Neuronal stem cell (in vitro differentiated cells): Measurements from ENCODE around the gene SYNDIG1.

ENCODE experiments used
- DNase-seq: peaks from one replicate; pipeline ENCODE4 v3.0.0-alpha.2; 2013; ENCODE audit warnings: low spot score
- H2AFZ ChIP-seq: one replicate; pipeline ENCODE4 v1.6.1; 2013; ENCODE audit warnings: mild to moderate bottlenecking, low read length, inconsistent platforms
- H2AK5ac ChIP-seq: 2 replicates; pipeline ENCODE4 v1.6.1; 2013; ENCODE audit warnings: low read depth, mild to moderate bottlenecking, inconsistent platforms, low read length, moderate library complexity, mixed read lengths
- H2BK120ac ChIP-seq: 2 replicates; pipeline ENCODE4 v1.6.1; 2013; ENCODE audit warnings: low read depth, mild to moderate bottlenecking, inconsistent platforms, low read length, moderate library complexity, mixed read lengths
- H2BK12ac ChIP-seq: one replicate; pipeline ENCODE4 v1.6.1; 2013; ENCODE audit warnings: low read length, inconsistent platforms
- H2BK15ac ChIP-seq: 2 replicates; pipeline ENCODE4 v1.6.1; 2013; ENCODE audit warnings: mild to moderate bottlenecking, low read length, inconsistent platforms, mixed read lengths
- H2BK5ac ChIP-seq: one replicate; pipeline ENCODE4 v1.6.1; 2013; ENCODE audit warnings: inconsistent platforms, mild to moderate bottlenecking, low read length, moderate library complexity
- H3K14ac ChIP-seq: one replicate; pipeline ENCODE4 v1.6.1; 2013; ENCODE audit warnings: low read length, inconsistent platforms
- H3K18ac ChIP-seq: 2 replicates; pipeline ENCODE4 v1.6.1; 2013; ENCODE audit warnings: low read length, inconsistent platforms
- H3K23ac ChIP-seq: 2 replicates; pipeline ENCODE4 v1.6.1; 2013; ENCODE audit warnings: low read depth, mild to moderate bottlenecking, mixed read lengths, low read length, inconsistent platforms; ENCODE audit not compliant: poor library complexity
- H3K27ac ChIP-seq: replicated peaks from 3 replicates; pipeline ENCODE4 v1.5.1; 2013; ENCODE audit warnings: low read length, inconsistent platforms
- H3K27me3 ChIP-seq, 3 experiments: 2 replicates each; pipeline ENCODE4 v1.6.1; 2013; ENCODE audit warnings: low read length in 3 of 3, mild to moderate bottlenecking in 2 of 3, inconsistent platforms in 1 of 3, low read depth in 1 of 3, mixed read lengths in 1 of 3, moderate library complexity in 1 of 3; ENCODE audit not compliant: control insufficient read depth in 3 of 3, insufficient read depth in 3 of 3
- H3K36me3 ChIP-seq, 2 donors: replicated peaks in 1 of 2; 2 replicates each; pipeline ENCODE4 v1.6.1; 2013; ENCODE audit warnings: low read length in 2 of 2; ENCODE audit not compliant: control insufficient read depth in 2 of 2, insufficient read depth in 2 of 2
- H3K4ac ChIP-seq: 2 replicates; pipeline ENCODE4 v1.6.1; 2013; ENCODE audit warnings: inconsistent platforms, mild to moderate bottlenecking, low read length, moderate library complexity
- H3K4me1 ChIP-seq, 2 donors: 1 replicate in 1 of 2; 2 replicates in 1 of 2; pipeline ENCODE4 v1.6.1; 2013; ENCODE audit warnings: low read length in 2 of 2, low read depth in 1 of 2; ENCODE audit not compliant: control insufficient read depth in 2 of 2, insufficient read depth in 1 of 2
- H3K4me2 ChIP-seq: one replicate; pipeline ENCODE4 v1.6.1; 2013; ENCODE audit warnings: mild to moderate bottlenecking, low read length, inconsistent platforms; ENCODE audit not compliant: insufficient read depth, poor library complexity, severe bottlenecking
- H3K4me3 ChIP-seq, 2 donors: 2 replicates each; pipeline ENCODE4 v1.5.1; 2013; ENCODE audit warnings: low read length in 2 of 2, mild to moderate bottlenecking in 2 of 2, inconsistent platforms in 1 of 2, moderate library complexity in 1 of 2
- H3K79me1 ChIP-seq: one replicate; pipeline ENCODE4 v1.6.1; 2013; ENCODE audit warnings: low read depth, mild to moderate bottlenecking, inconsistent platforms, low read length, moderate library complexity
- H3K9ac ChIP-seq: one replicate; pipeline ENCODE4 v1.6.1; 2013; ENCODE audit warnings: mild to moderate bottlenecking, low read depth, low read length, inconsistent platforms; ENCODE audit not compliant: poor library complexity
- H3K9me3 ChIP-seq, 2 donors: replicated peaks in 1 of 2; 2 replicates each; pipeline versions ENCODE3 to v1.6.1; 2013; ENCODE audit warnings: low read length in 2 of 2, mild to moderate bottlenecking in 2 of 2, inconsistent platforms in 1 of 2, low read depth in 1 of 2, mixed read lengths in 1 of 2, moderate library complexity in 1 of 2; ENCODE audit not compliant: control insufficient read depth in 2 of 2, insufficient read depth in 1 of 2
- H4K8ac ChIP-seq: one replicate; pipeline ENCODE4 v1.6.1; 2013; ENCODE audit warnings: low read depth, mild to moderate bottlenecking, inconsistent platforms, low read length, moderate library complexity
- H4K91ac ChIP-seq: one replicate; pipeline ENCODE4 v1.6.1; 2013; ENCODE audit warnings: low read length, low read depth, mild to moderate bottlenecking, inconsistent platforms; ENCODE audit not compliant: poor library complexity
- WGBS, 2 donors: extraction: QIAGEN DNeasy Blood & Tissue Kit; methylation state at CpG; one replicate each; pipeline ENCODE4 v1.1.7; 2013; ENCODE audit warnings: missing lambda C conversion rate in 2 of 2, mixed read lengths in 1 of 2; ENCODE audit not compliant: insufficient read length in 2 of 2, insufficient replicate concordance in 1 of 2; ENCODE audit errors: extremely low coverage in 2 of 2; 5-methylcytosine and 5-hydroxymethylcytosine counted together

Gene SYNDIG1

GRCh38 chr20:24422091-24422760 is 47.2 kb upstream of the SYNDIG1 start:
- no peak overlapping the region for H3K23ac ChIP-seq

GRCh38 chr20:24423390-24424313 is 45.8 kb upstream of the SYNDIG1 start:
- H3K23ac ChIP-seq = no peak overlapping the region
- H3K4me1 ChIP-seq = peaks cover 0 to 2% of the 10 kb centered on the region in 2 donors
- no peaks in the 10 kb centered on the region for H3K9me3 ChIP-seq
- no peak overlapping the region for H3K4me3 ChIP-seq
- no peak overlapping the region for H3K18ac ChIP-seq
- H2BK120ac ChIP-seq = no peak overlapping the region
- H2BK15ac ChIP-seq = no peak overlapping the region
- no peak overlapping the region for H3K27ac ChIP-seq
- no peak for DNase-seq
- H2BK12ac ChIP-seq = no peak overlapping the region
- H2AFZ ChIP-seq = no peak overlapping the region
- H3K36me3 ChIP-seq = no peaks in the 10 kb centered on the region
- no peak overlapping the region for H3K9ac ChIP-seq
- no CpG with 5 or more reads among the region's 11 CpGs for WGBS, 2 donors
- H4K8ac ChIP-seq = no peak overlapping the region
- H3K27me3 ChIP-seq = no peaks in the 10 kb centered on the region
- H3K4me2 ChIP-seq = no peak overlapping the region
- H3K79me1 ChIP-seq = no peaks in the 10 kb centered on the region
- no peak overlapping the region for H4K91ac ChIP-seq
- H3K4ac ChIP-seq = no peak overlapping the region
- H2AK5ac ChIP-seq = no peak overlapping the region
- no peak overlapping the region for H3K14ac ChIP-seq
- no peak overlapping the region for H2BK5ac ChIP-seq

More at GRCh38 chr20:24422091-24422760, 47.2 kb upstream of the SYNDIG1 start:
- Histone ChIP-seq H3K14ac (no peak overlapping the region), H2AFZ (no peak overlapping the region), H3K4me2 (no peak overlapping the region), H3K4me3 (no peak overlapping the region), H3K9me3 (no peaks in the 10 kb centered on the region), H3K18ac (no peak overlapping the region), H2BK12ac (peak overlapping the region; percentile 31), H3K27ac (no peak overlapping the region), H2BK120ac (no peak overlapping the region), H4K8ac (no peak overlapping the region), H3K79me1 (no peaks in the 10 kb centered on the region), H3K36me3 (no peaks in the 10 kb centered on the region), H4K91ac (no peak overlapping the region), H3K9ac (no peak overlapping the region), H3K27me3 (no peaks in the 10 kb centered on the region), H2BK15ac (peak overlapping the region; percentile 17), H3K4ac (no peak overlapping the region), H2AK5ac (no peak overlapping the region), H2BK5ac (no peak overlapping the region), H3K4me1 (peaks cover 0 to 2% of the 10 kb centered on the region in 2 donors)
- no peak for DNase-seq
- no CpG with 5 or more reads among the region's 14 CpGs for WGBS, 2 donors

DNA sequence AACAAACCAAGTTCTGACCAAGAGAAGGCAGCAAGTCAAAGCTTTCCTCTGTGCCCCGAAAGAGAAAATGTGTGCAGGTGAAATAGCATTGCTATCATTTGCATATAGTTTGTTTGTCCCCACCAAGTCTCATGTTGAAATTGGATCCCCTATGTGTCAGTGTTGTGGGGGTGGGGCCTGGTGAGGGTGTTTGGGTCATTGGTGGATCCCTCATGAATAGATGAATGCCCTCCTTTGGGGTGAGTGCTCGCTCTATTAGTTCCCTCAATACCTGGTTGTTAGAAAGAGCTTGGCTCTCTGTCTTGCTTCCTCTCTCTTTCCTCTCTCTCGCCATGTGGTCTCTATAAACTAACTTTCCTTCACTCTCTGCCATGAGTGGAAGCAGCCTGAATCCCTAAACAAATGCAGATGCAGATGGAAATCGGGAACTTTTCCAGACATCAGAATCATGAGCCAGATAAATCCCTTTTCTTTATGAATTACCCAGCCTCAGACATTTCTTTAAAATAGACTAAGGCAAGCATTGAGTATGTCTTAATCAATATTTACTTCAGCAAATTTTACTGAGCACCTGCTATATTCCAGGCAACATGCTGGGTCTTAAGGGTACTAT is 43.8 kb upstream of the SYNDIG1 start:
- WGBS, 2 donors = no CpG with 5 or more reads among the region's 4 CpGs
- H3K14ac ChIP-seq = no peak overlapping the region

More for the DNA sequence above, 43.8 kb upstream of the SYNDIG1 start:
- Histone ChIP-seq H3K27ac (no peak overlapping the region), H3K9ac (no peak overlapping the region), H3K79me1 (no peaks in the 10 kb centered on the region), H3K23ac (no peak overlapping the region), H3K4me2 (no peak overlapping the region), H3K27me3 (no peaks in the 10 kb centered on the region), H2BK120ac (no peak overlapping the region), H2BK12ac (no peak overlapping the region), H2AK5ac (no peak overlapping the region), H3K18ac (no peak overlapping the region), H3K4ac (no peak overlapping the region), H4K91ac (no peak overlapping the region), H3K9me3 (no peaks in the 10 kb centered on the region), H2BK15ac (no peak overlapping the region), H3K36me3 (peaks cover 0 to 1% of the 10 kb centered on the region in 2 donors), H3K4me1 (peaks cover 0 to 2% of the 10 kb centered on the region in 2 donors), H2AFZ (no peak overlapping the region), H2BK5ac (no peak overlapping the region), H3K4me3 (no peak overlapping the region), H4K8ac (no peak overlapping the region)
- DNase-seq = no peak
